ENCODE results near the gene IMP4.

IMP4 gene

DNA sequence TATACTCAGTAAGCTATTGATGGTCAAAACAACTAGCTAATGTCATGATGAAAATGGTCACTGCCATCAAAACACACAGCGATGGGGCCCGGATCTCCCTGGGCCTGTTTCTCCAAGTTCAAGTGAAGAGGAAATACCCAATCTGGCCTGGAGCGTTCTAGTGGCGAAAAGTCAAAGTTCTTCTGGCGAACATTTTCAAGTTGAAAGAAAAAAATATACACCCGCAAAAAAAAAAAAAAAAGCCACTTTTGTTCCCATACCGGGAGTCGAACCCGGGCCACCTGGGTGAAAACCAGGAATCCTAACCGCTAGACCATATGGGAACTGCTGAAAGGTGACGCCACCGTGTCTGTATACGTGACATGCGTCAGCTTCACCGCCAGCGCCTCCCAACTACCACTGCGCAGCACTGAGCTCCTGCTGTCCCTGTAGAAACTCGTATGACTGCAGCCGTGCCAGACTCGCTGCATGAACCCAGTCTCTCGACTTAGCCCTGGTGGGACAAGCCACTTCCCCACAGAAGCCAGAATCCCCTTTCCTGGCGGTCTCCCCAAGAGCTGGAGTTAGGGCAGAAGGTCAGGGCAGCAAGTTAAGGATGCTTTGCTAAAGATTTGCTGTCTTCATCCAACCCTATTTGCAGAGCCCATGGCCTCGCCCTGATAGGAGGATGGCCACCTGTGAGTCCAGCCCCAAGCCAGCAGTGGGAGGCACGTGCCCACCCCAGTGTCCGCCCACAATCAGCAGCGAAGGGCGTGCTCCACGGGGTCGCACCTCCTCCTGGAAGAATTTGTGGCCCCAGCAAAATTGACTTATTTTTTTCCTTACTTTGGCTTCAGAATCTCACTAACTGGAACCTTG lies 5.6 kb upstream of the IMP4 start:
- peak; percentile 67 for DNase-seq

DNA sequence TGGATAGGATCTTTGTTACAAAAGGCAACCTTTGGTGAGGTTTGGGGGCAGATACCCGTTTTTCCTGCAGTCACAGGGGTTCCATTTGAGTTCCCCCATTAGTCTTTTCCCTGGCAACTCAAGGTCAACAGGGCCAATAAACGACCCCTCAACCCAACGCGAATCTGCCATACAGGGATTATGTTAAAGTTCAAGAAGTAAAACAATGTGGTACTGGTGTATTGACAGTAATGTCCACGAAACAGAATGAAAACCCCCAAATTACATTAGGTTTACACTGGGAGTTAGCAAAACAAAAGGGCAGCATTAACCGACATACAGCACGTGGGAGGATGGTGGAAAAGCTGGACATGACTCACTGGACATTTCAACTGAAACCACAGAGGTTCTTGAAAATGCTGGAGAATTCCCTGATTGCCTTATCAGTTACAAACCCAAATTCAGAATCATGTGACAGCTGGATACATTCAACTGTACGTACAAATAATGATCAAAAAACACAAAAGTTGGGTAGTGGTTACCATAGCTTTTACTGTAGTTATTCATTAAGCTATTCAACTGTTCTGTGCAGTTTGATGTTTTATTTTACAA lies 4.9 kb upstream of the IMP4 start:
- DNase-seq: no peak

DNA sequence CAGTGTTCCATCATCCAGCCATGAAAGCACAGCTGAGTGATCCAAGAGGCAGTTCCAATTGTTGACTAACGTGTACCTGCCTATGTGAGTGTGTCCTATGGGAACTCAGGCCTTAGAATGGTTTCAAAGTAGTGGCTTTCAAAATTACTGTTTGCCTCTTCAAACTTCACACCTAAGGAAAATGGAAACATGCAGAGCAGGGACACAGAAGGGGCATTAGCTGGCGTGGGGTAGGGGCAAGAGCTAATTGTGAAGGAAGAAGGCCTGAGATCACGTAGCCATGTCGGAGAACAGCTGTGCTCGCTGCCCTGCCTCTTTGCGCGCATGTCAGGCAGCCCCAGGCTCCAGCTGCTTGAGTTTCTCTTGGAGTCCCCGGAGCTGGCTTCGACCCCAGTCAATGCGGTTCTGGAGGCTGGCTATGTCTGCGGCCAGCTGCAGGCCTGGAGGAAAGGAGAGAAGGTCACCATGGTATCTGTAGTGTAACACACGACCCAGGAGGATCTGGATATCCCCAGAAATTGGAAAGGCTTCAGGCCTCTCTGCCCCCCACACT lies 3.8 kb upstream of the IMP4 start:
- DNase-seq: no peak

DNA sequence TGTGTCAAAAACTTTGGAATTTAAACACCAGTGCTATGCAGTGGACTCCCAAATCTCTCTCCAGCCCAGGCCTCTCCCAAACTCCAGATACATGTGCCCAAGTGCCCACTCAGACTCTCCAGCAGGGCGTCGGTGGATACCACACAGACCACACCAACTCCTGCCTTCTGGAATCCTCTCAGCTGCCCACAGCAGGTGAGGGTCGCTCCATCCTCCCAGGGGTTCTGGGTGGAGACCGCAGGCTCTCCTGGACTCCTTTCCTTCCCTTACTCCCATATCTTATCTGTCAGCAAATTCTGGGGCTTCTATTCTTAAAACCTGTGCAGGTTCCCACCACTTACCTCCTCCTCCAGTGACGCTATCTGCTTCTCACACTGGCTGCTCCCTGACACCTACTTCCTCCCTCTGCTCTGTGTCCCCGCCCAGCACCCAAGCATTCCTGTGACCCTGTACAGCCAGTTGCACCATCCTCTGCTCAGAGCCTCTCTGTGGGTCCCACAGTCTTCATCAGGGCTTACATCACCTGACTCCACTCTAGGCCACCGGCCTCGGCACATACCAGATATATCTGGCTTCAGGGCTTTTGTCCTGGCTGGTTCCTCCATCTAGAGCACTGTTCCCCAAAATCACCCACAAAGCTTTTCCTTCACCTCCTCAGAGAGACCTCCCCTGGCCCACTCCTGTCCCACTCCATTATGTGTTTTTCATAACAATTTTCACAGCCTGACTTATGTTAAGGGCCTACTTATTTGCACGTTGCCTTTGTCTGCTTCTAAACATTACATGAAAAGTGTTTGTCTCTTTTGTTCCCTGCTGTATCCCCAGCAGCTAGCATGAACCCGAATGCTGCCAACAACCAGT lies 2.6 kb upstream of the IMP4 start:
- DNase-seq: no peak

DNA sequence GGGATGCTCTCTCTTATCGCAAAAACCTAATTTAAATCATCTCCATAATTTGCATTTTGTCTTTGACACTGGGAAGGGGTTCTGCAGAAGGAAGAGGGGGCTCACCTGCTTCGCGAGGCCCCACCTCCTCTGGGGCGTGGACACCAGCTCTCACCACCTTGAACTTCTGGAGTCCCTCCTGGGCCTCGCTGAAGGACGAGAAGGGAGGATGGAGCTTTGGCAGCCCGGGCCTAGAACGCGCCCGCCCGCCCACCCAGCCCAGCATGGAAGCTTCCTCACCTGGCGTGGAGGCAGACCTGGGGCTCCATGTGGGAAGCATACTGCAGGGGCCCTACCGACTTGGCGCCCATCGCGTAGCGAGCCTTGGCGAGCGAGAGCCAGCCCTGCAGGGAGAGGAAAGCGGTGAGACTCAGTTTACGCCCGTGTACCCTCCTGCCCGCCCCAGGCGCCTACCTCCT lies 1.1 kb upstream of the IMP4 start:
- DNase-seq: peak; percentile 41

DNA sequence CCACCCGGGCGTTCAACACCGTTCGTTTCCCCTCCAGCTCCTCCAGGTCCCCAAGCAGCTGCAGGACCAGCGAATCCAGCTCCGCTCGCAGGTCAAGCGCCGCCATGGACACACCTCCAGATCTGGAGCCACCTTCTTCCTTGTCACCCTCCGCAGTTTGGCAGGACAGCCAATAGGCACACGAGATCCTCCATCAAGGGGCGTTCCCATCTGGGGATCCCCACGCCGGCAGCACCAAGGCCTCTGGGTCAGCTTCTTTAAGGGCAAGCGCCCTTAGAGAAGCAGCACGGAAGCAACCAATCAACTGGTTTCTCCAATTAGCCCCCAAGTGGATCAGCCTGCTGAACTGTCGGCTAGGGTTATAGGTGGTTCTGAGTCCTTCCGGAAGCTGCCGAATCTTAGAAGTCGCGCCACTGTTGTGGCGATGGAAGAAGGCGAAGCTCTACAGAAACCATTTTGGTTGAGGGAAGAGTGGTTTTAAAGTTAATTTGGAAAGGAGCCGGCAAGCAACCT lies 621 bp upstream of the IMP4 start:
- peak; percentile 91 for DNase-seq

DNA sequence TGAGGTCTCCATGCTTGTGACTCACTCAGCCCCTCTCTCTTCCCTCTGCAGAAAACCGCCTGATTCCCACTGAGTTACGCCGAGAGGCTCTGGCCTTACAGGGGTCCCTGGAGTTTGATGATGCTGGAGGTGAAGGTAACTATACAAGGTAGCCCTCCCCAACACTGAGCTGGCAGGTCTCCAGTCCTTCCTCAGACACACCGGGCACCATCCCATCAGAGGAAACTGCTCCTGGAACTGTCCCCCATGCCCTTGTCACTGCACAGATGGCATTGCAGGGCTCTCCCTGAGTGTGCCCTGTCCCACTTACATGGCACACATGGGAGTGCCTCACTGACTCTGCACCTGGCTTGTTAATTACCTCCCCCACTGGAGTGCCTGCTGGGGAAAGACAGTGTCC lies 1.9 kb downstream of the IMP4 start:
- DNase-seq: no peak

DNA sequence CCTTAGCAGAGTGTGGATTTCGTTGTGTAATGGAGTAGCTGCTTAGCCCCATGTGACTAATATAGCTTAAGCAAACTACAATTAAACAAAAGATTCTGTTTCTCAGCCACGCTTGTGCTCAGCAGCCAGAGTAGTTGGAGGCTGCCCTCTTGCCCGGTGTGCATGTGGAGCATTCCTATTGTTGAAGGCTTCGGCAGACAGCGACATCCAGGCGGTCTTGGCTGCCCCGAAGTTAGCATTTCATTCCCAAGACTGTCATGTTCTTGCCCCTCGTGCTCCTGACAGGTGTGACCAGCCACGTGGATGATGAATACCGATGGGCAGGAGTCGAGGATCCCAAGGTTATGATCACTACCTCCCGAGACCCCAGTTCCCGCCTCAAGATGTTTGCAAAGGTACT lies 2.4 kb downstream of the IMP4 start:
- DNase-seq: no peak

DNA sequence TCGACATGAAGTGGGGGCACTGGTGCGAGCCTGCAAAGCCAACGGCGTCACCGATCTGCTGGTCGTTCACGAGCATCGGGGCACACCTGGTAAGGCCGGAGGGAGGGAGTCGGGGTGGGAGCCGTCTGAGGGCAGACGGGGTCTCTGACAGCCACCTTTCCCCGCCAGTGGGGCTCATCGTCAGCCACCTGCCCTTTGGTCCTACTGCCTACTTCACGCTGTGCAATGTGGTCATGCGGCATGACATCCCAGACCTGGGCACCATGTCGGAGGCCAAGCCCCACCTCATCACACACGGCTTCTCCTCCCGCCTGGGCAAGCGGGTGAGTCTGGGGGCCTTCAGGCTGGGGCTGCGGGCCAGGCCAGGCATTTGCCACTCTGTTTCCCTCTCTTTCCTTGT lies 2.9 kb downstream of the IMP4 start:
- DNase-seq: no peak

DNA sequence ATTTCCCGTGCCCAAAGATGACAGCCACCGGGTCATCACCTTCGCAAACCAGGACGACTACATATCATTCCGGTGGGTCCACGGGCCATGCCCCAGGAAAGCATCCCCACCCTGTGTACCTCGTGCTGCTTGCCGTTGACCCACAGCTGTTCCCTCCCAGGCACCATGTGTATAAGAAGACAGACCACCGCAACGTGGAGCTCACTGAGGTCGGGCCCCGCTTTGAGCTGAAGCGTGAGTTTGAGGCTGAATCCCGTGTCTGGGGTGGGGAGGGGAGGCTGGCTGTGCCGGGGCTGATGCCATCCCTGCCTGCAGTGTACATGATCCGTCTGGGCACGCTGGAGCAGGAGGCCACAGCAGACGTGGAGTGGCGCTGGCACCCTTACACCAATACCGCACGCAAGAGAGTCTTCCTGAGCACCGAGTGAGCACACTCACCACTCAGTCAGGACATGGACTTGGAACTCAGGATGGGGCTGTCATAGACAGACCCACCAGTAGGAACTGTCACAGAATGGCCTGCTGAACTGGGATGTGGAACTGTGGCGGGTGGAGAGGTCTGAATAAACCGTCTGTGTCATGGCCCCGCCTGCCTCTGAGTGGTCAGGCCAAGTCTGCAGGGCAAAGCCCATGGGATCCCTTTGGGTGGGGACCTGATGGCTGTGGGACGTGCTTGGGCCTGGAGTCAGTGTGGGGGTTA lies 3.5 kb downstream of the IMP4 start:
- DNase-seq: no peak

DNA sequence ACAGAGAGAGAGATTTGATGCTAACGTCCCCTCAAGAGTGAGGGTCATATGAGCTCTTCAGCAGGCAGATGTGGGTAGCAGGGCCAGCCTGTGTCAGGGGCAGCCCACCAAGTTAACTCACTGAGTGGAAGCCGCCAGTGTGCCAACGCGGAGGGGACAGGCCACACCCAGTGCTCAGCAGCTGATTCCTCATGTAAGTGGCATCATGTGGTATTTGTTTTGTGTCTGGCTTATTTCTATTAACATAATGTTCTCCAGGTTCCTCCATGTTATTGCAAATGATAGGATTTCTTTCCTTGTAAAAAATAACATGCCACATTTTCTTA lies 4.0 kb downstream of the IMP4 start:
- DNase-seq: no peak

DNA sequence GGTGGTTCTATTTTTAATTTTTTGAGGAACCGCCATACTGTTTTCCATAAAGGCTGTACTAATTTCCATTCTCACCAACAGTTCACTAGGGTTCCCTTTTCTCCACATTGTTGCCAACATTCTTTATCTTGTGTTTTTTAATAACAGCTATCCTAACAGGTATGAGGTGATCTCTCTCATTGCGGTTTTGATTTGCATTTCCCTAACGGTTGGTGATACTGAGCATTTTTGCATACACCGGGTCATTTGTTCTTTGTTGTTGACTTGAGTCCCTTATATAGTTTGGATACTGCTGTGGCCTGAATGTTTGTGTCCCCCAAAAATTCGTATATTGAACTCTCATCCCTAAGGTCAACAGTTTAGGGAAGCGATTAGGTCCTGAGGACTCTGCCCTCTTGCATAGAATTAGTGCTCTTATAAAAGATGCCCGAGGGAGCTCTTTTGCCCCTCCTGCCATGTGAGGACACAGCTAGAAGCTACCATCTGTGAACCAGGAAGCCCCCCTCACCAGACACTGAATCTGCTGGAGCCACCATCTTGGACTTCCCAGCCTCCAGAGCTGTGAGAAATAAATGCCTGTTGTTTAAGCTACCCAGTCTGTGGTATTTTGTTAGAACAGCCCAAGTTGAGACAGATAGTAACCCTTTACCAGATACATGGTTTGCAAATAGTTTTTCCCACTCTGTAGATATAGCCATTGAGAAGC lies 4.7 kb downstream of the IMP4 start:
- DNase-seq: no peak

DNA sequence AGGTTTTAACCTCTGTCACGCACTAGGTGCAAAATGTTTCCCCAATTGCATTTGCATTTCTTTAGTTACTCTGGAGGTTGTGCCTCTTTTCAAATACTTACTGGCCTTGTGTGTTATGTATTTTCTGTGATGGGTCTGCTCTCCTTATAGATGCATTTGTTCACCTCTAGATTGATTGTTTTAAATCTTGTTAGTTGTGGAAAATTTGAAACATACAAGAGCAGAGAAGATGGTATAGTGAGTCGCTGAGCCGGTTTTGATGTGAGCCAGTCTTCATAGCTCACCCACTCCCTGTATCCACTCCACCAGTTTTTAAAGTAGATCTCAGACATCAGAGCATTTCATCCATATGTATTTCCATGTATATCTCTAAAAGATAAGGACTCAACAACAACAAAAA lies 6.5 kb downstream of the IMP4 start:
- DNase-seq: no peak

DNA sequence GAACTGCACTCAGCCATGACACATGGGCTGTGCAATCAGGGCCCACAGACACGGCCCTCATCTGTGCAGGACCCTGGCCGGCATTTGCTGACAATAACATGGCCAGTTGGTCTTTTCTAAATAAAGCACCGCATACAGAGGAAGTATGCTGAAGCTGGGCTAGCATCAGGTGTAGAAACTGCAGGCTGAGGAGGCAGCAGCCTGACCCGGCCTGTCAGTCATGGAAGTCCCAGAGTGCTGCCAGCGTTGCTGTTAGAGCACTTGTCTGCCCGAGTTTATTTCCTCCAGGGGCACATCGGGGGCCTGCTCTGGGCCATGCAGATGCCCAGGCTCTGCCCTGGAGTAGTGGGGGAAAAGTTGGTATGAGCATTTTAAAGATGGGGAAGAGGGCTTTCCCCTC lies 9.0 kb downstream of the IMP4 start:
- DNase-seq: no peak

DNA sequence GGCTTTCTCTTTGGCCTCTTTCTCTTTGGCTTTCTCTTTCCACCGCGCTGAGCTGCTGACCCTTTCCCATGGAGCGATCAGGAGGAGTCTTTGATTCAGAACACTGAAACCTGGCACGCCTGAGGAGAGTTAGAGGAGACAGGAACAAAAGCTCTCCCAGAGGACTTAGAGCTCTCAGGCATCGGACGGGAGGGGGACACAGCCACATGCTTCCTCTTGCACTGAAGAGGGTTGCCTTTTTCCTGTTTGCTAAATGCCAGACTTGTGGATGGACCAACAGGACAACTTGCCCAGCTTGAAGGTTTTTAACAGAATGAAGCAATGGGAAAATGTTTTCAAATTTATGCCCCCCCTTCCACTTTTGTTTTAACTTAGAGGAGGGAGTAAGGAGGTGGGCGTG lies 9.5 kb downstream of the IMP4 start:
- no peak for DNase-seq

DNA sequence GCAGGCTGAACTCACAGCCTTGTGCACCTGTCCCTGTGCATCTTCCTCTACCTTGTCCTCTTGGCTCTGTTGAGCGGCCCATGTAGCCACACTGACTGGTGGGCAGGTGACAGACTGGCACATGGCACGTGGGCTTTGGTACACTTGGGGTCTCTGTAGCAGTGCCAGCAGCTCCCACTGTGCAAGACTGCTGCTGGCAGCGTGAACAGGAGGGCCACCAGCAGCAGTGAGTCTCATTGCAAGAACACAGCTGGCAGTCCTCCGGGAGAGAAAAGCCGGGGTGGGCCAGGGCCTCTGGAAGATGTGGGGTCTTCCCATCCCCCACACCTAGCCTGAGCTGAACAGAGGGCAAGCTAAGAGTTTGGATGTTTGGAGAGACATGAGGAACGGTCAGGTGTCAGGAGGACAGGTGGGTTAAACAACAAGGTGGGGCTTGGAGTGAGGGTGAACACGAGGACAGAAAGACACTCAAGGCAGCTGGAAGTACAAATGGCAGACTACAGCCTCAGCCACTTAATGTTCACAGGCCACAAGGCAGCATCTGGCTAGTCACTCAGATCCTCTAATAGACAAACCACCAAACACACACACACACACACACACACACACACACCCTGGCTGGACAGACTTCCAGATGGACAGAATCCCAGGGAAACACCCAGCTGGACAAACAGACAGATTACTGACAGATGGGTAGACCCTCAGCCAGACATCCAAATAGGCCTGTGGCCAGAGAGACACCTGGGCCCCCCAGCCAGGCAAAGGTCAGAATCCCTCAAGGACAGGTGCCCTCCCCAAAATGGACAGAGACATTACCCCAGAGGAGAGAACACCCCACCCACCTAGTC lies 10.8 kb downstream of the IMP4 start:
- DNase-seq: no peak

DNA sequence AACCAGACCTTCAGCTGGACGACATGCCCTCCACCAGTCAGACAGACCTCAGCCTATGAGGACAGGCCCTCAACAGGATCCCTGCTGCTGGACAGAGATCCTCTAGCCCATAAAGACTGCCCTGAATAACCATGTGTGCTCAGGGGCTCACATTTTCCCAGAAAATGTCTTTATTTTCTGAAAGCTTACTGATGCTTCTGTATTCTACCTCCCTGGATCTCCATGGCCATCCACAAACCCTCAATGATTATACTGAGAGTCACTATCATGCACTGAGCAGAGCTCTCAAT lies 11.4 kb downstream of the IMP4 start:
- no peak for DNase-seq

DNA sequence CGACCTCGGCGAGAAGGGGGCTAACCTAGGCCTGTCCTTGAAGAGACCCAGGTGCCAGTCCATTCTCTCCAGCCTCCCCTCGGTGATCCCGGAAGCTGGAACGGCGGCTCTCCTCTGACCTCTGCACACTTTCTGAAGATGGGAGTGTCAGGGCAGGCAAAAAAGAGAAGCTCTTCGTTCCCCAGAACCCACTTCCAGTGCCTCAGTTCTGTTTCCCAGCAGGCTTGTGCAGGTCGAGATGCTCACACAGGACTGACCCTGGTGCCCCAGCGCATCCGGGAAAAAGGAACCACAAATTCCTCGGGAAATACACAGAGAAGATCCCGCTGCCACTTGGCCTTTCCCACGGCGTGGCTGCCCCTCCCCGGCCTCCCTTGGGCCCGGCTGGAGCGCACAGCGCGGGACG lies 12.5 kb downstream of the IMP4 start:
- no peak for DNase-seq

DNA sequence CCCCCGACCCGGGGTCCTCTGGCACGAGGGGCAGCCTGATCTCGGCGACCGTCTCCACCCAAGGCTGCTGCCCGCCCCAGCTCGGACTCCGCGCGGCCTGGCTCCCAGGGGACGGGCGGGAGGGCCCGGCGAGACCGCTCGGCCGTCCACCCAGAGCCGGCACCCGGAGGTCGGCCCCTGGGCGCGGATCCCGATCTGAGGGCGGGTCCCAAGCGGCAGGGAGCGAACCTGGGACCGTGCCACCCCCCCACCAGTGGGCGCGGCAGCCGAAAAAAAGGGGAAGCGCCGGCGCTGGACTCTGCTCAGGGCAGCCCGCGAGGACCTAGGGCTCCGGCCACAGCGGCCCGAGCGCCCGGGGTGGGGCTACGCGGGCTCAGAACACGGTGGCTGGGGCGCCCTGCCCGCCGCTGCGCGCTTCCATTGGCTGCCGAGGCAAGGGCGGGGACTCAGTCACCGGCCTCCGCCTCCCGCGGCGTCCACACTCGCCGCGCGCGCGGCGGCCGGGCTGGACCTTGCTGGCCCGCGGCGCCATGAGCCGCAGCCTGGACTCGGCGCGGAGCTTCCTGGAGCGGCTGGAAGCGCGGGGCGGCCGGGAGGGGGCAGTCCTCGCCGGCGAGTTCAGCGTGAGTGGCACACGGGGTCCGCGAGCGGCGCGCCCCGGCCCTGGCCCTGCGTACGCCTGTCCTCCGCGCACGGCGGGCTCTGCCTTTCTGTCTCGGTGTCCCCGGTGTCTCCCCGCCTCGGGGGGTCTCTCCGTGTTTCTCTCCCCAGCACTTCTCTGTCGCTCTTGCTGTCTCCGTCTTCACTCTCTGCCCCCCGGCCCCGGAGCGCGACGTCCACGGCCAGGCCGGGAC lies 13.1 kb downstream of the IMP4 start, which contains the start of gene PTPN18:
PTPN18 (plus strand) TSS at position 479 of the 854 bp plus-strand sequence; CDS start at position 531, 52 bp downstream.
- DNase-seq: peak; percentile 46

DNA sequence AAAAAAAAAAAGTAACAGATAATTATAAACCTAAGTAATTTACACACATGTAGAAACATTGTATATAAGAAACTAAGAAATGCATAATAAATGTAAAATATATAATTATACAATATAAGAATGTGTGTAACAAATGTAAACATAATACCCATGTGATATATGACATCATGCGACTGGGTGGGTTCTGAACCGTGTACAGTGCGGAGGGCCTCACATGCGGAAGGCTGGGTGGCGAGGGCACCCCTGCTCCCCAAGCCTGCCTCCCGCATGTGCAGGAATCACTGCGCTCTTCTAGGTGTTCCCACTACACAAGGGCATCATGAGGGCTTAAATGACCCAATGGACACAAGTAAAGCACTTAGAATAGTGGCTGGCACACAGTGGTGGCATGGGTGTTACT lies 15.2 kb downstream of the IMP4 start:
- DNase-seq: no peak
